OCI-M2 (cell line): ENCODE results near the gene FKRP.
"Not testable (repeated sequence)": the region's sequence is repeated elsewhere in the genome, so short reads cannot be mapped to it uniquely, and the experiment has no call there.

Experiments
- DNase-seq: peaks from one replicate; lab custom pipeline; 2025; ENCODE audit not compliant: unreplicated experiment; lab: John Stamatoyannopoulos, UW

Gene FKRP

DNA sequence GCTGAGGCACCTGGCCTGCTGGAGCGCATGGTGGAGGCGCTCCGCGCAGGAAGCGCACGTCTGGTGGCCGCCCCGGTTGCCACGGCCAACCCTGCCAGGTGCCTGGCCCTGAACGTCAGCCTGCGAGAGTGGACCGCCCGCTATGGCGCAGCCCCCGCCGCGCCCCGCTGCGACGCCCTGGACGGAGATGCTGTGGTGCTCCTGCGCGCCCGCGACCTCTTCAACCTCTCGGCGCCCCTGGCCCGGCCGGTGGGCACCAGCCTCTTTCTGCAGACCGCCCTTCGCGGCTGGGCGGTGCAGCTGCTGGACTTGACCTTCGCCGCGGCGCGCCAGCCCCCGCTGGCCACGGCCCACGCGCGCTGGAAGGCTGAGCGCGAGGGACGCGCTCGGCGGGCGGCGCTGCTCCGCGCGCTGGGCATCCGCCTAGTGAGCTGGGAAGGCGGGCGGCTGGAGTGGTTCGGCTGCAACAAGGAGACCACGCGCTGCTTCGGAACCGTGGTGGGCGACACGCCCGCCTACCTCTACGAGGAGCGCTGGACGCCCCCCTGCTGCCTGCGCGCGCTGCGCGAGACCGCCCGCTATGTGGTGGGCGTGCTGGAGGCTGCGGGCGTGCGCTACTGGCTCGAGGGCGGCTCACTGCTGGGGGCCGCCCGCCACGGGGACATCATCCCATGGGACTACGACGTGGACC lies 10.1 kb downstream of the FKRP start:
- DNase-seq, result no peak

GRCh38 chr19:46756544-46756888 lies 10.7 kb downstream of the FKRP start:
- DNase-seq, result no peak

DNA sequence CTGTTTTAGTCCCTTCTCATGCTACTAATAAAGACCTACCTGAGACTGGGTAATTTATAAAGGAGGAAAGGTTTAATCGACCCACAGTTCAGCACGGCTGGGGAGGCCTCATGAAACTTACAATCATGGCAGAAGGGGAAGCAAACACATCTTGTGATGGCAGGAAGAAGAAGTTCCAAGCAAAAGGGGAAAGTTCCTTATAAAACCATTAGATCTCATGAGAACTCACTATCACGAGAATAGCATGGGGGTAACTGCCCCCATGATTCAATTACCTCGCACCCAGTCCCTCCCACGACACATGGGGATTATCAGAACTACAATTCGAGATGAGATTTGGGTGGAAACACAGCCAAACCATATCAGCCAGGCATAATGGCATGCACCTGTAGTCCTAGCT lies 13.3 kb downstream of the FKRP start:
- no peak for DNase-seq

GRCh38 chr19:46759817-46760333 lies 14.0 kb downstream of the FKRP start:
- no peak for DNase-seq

GRCh38 chr19:46760363-46760762 lies 14.5 kb downstream of the FKRP start:
- DNase-seq, result no peak

DNA sequence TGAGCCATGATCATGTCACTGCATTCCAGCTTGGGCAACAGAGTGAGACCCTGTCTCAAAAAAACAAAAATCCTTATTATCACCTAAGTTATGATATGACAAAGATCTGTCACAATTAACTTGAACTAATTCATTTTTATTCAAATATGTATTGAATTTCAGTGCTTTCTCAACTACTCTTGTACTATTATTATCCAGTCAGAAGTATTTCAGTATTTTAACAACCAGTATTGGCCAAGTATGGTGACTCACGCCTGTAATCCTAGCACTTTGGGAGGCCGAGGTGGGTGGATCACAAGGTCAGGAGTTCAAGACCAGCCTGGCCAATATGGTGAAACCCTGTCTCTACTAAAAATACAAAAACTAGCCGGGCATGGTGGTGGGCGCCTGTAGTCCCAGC lies 15.0 kb downstream of the FKRP start:
- DNase-seq, result not testable (repeated sequence)

DNA sequence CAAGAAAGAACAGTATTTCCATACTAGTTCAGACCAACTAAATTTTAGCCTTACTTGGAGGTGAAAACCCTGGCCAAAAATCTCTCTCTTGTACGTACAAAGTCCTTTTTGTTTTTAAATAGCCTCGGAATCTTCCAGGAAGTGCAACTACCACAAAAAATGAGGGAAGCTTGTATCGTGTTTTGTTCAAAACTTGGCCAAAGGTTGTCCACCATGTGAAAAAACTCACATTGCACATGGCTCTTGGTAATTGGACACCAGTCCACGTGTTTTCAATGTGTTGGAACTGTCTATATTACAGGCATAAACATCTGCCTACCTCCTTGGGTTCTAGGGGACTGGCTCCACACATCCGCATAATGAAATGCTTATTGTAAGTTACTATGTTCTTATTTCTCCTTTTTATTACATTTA lies 15.6 kb downstream of the FKRP start:
- no peak for DNase-seq

DNA sequence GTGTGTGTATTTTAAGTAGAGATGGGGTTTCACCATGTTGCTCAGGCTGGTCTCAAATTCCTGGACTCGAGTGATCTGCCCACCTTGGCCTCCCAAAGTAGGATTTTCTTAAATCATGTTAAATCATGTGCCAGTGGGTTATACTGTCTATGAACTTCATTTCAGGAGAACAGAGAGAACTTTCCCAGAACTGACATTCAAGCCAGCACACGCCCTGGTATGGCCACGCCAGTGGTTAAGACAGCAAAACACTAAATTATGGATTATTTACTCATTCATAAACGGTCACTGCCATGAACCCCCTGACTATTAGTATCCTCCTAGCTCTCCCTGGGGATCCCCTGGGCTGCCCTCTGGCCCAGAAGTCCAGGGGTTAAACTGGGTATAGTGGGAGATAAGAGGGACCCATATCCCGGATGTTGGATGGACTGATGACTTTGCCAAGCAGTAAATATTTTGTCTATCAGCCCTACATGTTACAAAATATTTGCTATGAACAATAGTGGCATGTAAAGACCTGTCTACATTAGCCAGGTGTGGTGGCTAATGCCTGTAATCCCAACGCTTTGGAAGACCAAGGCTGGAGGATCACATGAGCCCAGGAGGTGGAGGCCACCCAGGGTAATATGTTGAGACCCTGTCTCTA lies 16.5 kb downstream of the FKRP start:
- no peak for DNase-seq

DNA sequence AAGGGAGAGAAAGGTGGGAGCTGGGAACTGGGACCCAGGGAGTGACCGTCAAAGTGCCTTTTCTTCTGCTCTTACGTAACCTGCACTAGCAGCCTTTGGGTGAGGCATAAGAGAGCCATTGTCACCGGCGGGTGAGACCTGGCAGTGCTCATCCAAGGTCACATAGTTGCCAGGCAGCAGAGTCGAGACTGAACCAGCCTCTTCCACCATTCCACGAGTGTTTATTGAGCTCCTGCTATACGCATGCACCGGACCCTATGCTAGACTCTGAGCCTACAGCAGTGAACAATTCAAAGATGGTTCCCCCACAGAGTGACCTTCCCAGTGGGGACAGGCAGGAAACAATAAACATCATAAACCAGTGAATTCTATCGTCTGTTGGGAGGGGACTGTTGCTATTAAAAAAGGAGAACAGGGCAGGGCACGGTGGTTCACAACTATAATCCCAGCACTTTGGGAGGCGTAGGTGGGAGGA lies 19.0 kb downstream of the FKRP start:
- DNase-seq, result no peak

DNA sequence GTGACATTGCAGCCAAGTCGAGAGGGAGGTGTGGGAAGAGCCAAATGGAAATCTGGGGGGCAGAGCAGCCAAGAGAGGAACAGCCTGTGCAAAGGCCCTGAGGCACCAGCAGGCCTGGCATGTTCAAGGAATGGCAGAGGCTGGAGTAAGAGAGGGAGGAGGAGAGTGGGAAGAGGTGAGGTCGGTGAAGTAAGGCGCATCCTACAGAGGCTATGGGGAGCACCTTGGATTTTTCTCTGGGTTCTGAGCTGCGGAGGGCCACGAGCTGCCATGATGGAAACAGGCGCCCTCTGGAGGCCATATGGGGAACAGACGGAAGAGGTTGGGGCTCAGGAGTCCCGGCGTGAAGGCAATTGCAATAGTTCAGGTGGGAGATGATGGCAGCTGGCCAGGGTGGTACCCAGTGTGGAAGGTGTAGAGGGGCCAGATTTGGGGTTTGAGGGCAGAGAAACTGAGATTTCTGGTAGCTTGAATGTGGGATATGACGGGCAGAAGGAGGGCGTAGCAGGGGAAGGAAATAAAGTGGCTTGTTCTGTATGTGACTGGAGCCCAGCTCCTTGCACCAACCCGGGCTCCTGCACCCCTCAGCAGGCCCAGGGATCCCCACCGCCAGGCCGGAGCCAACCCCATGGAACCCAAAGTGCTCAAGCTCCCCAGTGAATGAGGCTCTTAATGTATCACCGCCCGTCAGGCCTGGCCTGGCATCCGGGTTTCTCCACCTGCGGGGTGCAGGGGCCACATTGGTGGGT lies 20.9 kb downstream of the FKRP start:
- no peak for DNase-seq

- DNase-seq, result not testable (repeated sequence)
Observed at GRCh38 chr19:46768746-46769145, 22.9 kb downstream of the FKRP start.

- DNase-seq, result no peak
Observed at GRCh38 chr19:46772170-46773017, 26.5 kb downstream of the FKRP start.

GRCh38 chr19:46773018-46773399 lies 27.2 kb downstream of the FKRP start:
- DNase-seq, result no peak

DNA sequence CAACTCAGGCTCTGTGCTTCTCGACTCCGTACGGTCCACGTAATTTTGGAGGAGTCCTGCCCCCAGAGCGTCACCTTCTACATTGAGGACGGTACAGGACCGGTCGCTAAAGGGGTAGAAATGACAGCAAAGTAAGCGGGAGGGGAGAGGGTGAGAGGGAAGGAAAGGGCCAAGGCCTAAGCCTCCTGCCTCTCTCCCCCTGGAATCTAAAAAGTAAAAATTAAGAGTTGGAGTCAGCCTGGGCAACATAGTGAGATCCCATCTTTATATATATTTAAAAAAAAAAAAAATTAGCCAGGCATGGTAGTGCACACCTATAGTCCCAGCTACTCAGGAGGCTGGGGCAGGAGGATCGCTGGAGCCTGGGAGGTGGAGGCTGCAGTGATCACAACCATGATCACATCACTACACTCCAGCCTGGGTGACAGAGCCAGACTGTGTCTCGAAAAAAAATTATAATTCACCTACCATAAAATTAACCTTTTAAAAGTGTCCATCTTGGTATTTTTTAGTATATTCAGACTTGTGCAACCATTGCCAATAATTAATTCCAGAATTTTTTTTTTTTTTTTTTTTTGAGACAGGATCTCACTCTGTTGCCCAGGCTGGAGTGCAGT lies 29.9 kb downstream of the FKRP start:
- DNase-seq, result no peak

- DNase-seq, result no peak
Observed at GRCh38 chr19:46776927-46777911, 31.4 kb downstream of the FKRP start.

GRCh38 chr19:46777956-46778645 lies 32.2 kb downstream of the FKRP start:
- not testable (repeated sequence) for DNase-seq

GRCh38 chr19:46782355-46783019 lies 36.6 kb downstream of the FKRP start:
- no peak for DNase-seq

DNA sequence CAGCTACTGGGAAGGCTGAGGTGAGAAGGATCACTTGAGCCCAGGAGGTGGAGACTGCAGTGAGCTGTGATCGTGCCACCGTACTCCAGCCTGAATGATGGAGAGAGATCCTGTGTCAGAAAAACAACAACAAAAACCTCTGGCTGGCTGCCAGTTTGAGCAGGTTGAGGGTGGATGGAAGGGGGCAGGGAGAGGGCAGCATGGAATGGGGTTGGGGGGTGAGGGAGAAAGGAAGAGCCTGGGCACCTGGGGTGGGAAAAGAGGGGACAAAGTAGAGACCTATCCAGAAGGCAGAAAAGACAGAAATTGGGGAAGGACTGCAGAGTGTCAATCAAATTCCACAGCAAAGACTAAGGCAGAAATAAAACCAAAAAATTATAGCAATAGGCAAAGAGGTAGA lies 37.8 kb downstream of the FKRP start:
- no peak for DNase-seq
